ENCODE results near the gene SFI1.

DNA sequence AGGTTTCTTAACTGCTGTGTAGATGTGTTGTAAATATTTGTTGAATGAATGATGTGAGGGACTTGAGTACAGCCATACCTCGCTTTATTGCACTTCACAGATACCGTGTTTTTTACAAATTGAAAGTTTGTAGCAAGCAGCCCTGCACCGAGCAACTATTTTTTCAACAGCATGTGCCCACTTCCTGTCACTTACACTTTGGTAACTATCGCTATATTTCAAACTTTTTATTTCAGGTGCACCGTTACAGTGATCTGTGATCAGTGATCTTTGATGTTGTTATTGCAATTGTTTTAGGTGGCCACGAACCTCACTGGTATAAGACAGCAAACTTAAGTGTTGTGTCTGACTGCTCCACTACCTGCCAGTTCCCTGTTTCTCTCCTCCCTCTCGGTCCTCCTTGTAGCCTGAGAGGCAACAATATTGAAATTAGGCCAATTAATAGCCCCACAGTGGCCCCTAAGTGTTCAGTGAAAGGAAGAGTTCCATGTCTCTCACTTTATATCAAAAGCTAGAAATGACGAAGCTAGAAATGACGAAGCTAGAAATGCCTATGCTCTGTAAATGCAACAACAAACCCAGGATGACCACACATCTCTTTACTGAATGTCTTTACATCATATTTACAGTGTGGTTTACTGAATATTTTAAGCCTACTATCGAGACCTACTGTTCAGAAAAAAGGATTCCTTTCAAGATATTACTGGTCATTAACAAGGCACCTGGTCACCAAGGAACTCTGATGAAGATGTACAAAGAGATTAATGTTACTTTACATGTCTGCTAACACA lies 1.0 kb downstream of the SFI1 start:
- TF ChIP-seq EZH2phosphoT487 (IDR thresholded peaks at IDR 0.05; ENCODE audit: borderline replicate concordance): no peak
- TF ChIP-seq, protein P1, sequence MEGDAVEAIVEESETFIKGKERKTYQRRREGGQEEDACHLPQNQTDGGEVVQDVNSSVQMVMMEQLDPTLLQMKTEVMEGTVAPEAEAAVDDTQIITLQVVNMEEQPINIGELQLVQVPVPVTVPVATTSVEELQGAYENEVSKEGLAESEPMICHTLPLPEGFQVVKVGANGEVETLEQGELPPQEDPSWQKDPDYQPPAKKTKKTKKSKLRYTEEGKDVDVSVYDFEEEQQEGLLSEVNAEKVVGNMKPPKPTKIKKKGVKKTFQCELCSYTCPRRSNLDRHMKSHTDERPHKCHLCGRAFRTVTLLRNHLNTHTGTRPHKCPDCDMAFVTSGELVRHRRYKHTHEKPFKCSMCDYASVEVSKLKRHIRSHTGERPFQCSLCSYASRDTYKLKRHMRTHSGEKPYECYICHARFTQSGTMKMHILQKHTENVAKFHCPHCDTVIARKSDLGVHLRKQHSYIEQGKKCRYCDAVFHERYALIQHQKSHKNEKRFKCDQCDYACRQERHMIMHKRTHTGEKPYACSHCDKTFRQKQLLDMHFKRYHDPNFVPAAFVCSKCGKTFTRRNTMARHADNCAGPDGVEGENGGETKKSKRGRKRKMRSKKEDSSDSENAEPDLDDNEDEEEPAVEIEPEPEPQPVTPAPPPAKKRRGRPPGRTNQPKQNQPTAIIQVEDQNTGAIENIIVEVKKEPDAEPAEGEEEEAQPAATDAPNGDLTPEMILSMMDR (conservative IDR thresholded peaks at IDR 0.05; ENCODE audit: low read length): no peak

Measured in Loucy (cell line).